Hematopoietic multipotent progenitor cell treated with erythropoietin and hydrocortisone succinate and interleukin-3 and kit ligand, for 6 days (in vitro differentiated cells): Measurements from ENCODE around the gene NPRL2.
A peak's percentile ranks its signal among the peaks of the same experiment; 100 is the strongest.

Source experiments
- DNase-seq: peaks from one replicate; pipeline ENCODE4 v3.0.0-alpha.2; 2015

The NPRL2 gene

DNA sequence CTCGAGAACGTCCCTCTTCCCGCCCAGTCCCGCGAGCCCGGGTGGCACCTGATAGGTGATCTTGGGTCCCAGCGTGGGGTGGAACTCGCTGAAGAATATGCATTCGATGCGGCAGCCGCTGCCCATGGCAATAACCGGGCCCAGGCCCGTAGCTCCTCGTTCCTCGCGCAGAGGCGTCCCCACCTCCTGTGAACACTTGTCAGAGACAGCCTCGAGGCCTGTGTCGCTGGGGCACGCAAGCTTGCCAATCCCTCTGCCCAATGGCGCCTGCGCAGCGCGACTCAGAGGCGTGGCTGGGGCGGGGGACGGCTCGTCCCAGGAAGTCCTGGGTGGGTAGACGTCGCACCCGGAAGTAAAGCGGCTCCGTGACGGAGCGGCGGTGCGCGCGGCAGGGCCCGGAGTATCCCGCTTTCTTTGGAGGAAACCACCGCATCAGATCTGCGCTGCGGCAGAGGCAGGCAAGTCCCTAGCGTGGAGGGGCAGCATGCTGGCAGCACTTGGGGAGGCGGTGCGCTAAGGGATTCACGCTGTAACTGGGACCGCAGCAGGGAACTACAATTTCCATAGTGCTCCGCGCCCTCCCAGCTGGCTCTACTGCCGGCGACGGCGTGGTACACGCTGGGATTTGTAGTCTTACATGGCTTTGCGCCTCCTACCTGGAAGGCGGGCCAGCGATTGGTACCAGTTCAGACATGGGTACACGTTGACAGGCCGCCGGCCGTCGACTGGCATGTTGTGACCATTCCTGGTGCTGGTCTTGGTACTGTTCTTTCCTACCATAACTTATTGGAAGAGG is at the start of gene NPRL2, which contains the start of gene CYB561D2:
TSS of gene NPRL2 (minus strand) at position 249 of the 796 bp plus-strand sequence. CDS start at position 126, 123 bp downstream.
TSS of gene CYB561D2 (plus strand) at position 336 of the 796 bp plus-strand sequence. CDS start 572 bp downstream, outside the sequence.
- peak; percentile 97 for DNase-seq

DNA sequence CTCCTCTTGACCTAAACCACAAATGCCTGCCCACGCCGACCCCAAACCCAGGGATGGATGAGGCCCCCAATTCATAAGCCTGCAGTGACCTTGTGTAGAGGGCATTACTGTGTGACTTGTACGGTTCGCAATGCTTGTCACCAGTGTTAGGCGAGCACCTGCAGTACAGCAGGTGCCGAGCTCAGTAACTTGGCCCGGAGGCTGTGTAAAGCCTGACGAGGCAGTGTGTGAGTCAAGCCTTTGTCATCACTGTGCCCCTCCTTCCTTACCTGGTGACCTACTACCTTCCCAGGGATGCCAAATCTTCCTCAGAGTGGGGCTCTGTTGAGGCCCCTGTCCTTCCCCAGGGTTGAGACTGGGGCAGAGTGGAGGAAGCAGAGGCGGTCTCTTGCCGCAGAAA is 45.9 kb upstream of the NPRL2 start:
- no peak for DNase-seq

DNA sequence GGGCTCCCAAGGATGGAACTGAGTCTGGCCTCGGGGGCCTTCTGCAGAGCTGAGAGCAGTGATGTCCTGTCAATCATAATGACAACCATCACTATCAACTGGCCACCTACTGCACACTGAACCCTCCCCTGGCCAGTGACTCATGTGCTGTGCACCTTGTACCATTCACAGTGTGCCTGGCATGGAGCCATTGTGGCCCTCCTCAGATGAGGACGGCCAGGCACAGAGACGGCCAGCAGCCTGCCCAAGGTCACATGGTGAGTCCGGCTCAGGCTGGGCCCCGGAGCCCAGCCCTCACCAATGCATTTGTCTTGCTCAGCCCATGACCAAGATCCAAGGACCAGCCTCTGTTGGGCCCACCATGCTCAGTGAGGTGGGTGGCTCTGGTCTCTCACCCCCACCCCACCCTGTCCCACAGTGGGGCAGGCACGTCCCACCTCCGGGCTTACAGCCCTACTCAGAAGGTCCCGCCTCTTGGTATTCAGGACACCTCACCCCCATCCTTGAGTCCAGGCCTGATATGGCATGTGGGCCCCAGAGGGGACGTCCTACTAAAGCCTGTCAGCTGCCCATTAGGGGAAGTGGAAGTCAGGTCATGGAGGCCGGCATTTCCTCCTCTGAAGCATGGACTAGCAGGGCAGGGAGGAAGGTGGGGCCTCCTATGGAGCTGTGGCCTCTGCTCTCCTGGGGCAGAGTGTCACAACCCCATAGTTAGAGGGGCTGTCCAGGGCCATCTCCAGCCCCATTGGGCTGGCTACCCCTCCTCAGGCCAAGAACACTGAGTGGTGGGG is 44.7 kb upstream of the NPRL2 start:
- no peak for DNase-seq

DNA sequence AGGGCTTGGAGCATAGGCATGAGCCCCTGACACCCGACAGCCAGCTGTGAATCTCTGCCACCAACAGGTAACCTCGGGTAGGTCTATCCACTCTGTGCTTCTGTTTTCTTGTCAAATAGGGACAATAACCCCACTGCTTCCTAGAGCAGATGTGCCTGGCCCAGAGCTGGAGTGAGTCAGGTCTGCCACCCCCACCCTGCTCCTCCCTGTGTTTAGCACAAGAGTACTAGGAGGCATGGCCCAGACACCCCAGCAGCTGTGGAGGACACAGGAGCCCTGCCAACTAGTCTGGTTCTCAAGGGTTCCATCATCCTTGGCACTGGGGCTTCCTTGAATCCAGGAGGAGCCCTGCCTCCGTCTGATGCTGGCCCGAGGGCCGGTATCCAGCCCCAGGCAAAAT is 42.5 kb upstream of the NPRL2 start:
- DNase-seq, result no peak

GRCh38 chr3:50392101-50392715 is 41.6 kb upstream of the NPRL2 start:
- DNase-seq, result no peak

DNA sequence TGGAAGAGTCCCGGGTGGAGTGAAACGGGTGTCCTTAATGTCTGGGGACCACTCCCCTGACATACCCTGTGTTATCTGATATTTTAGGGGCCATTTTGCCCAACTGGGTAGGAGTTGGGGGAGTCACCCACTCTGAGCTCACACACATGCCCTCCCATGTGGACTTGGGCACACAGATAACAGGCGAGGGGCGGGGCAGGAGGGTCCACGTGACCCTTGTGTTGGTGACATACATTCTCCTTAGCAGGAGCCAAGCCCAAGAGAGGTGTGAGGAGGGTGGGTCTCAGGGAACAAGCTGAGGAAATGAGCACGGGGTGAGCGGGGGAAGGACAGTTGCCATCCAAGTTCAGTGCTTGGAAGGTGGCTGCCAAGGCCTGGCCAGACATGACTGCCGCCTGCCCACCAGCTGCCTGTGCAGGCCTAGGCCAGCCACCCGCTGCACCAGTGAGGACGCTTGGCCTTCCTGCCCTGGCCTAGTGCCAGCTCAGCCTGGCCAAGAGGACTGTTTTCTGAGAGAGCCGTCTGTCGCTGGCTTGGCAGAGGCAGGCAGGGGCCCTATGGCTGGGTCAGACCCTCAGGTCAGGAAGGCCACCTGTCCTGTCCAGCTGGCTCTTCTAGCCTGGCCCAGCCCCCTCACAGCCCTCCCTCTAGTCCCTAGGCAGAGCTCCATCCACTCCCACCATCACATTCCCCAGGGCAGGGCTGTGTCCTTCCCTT is 40.1 kb upstream of the NPRL2 start:
- DNase-seq, result peak; percentile 89

- no peak for DNase-seq
These were observed 38.8 kb upstream of the NPRL2 start for GRCh38 chr3:50389414-50389767.

DNA sequence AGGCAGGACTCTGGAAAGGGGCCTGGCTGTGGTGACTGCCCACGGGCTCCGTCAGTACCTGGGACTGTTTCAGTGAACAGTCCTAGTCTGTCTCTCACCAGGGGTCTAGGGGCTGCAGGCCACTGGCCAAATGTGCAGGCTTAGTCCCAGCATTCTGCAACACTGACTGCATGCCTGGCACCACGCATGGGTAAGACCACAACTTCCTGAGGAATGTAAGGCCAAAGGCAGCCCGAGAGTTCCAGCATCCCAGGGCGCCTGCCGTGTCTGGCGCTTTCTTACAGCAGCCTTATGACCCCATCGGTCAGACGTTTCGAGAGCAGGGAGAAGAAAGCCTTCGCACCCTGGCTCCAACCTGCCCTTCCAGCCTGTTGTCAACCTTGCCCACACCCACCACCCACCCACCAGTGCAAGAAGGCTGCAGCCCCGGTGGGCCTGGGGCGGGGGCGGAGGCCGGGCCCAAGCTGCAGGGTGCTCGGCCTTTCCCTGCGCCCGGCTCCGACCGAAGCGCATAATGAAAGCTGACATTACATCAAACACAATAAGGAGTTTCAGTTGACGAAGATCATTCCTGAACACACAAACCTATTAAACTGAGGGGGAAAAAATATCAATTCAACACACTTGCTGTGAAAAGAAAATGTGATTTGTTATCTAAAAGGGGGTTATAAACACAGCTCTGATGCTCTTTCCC is 38.3 kb upstream of the NPRL2 start:
- DNase-seq, result no peak

GRCh38 chr3:50388016-50388719 is 37.6 kb upstream of the NPRL2 start:
- peak; percentile 63 for DNase-seq

DNA sequence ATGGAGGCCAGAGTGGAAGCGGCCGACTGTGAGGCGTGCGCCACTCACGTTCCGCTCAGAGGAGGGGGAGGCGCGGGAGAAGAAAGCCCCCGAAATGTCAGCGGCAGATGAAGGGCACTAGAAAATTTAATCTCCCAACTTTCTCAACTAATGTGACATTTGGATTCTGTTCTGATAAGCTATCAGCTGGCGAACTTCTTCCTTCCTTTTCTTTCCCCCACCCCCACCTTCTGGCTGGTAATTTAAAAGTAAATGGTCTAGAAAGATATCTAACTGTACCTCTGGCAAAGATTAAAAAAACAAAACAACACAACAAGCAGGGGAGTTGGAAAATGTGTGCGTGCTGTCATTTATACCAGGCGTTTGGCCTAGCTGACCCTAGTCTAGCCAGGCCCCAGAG is 35.2 kb upstream of the NPRL2 start:
- DNase-seq, result peak; percentile 62

- DNase-seq, result no peak
These were observed 33.2 kb upstream of the NPRL2 start for GRCh38 chr3:50383750-50384149.

- DNase-seq, result no peak
These were observed 32.1 kb upstream of the NPRL2 start for GRCh38 chr3:50382722-50383121.

DNA sequence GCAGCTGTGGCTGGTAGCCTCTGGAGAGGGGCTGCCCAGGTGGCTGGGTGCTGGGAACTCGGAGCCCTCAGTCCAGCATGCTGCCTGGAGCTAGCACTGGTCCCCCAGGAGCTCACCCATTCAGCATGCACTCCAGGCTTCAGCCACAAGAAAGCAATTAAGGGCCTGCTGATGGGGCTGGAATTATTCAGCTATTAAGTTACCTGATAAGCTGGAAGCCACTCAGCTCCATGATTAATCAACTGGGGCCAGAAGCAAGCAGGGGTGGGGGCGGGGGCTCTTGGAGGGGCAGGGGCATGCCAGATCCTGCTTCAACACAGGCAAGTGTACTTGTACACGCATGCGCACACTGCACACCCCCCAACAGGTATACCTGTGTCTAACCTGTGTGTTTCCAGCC is 30.8 kb upstream of the NPRL2 start:
- DNase-seq, result peak; percentile 49

GRCh38 chr3:50380405-50381085 is 30.0 kb upstream of the NPRL2 start:
- no peak for DNase-seq

- DNase-seq, result no peak
These were observed 28.2 kb upstream of the NPRL2 start for GRCh38 chr3:50378757-50379156.

GRCh38 chr3:50378024-50378423 is 27.4 kb upstream of the NPRL2 start:
- no peak for DNase-seq

DNA sequence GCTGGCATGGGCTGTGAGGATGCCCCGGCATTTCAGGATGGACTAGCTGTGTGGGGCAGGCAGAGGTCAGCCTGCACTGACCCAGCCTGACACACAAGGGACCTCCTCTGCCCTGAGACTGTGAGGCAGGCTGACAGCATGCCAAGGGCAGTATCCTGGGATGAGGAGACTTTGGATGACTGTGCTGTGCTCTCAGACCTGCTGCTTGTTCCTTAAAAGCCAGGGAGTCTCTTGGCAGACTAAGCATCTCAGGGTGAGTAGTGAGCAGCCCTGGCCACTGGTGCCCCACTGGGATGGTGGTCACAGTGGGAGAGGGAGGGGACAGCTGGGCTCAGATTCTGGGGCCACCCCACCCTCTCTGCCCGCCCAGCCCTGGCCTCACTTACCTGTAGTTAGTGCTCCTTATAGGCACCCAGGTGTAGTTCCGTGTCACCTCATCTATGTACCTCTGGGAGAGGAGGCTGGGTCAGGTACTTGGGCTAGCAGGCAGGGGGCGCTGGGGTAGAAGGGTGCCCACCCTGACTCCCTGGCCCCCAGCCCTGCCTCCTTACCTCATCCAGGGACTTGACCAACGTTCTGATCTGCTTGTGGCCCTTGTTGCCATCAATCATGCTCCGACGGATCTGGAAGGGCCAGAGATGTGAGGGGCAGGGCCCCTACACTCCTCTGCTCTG is 24.8 kb upstream of the NPRL2 start:
- DNase-seq, result no peak

DNA sequence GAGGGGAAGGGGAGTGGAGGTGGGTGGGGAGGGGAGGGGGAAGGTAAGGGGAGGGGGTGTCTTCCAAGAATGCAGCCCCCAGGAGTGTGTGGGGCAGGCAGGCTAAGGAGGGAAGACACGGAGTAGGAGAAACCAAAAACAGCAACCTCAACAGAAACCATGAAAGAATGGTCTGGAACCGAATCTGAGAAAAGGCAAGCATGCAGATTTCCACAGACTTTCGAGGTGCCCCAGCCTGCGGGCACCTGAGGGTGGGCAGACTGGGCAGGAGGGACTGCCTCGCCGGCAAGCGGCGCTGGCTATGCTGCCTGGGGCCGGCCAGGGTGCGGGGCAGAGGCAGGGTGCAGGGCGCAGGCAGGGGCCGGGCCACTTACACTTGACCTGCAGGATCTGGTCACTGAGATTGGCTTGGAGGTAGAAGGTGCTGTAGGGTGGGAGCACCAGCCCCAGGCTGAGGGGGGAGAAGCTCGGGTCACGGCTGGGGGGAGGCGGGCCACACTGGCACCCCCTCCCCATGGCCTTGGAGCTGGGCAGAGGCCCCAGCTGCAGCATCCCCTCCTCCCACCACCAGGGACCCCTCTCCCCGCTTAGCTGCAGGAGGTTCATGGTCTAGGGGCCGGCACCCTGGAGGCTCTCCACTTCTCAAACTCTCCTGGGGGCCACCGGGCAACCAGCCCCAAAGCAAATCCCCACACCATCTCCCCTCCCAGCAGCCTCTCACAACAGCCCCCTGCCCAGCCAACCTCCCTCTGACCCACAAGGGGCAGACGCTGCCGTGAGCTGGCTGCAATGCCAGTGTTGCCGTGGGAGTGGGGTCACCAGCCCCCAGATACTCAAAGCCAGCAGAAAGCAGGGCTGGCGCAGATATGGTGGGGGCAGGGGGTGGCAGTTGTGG is 24.0 kb upstream of the NPRL2 start:
- DNase-seq, result no peak
